HAP-1 (cell line): Measurements from ENCODE around the gene IPO11.

Experiments
- DNase-seq, 2 experiments: peaks; one replicate each; pipeline ENCODE4 v3.0.0-alpha.2; 2016 to 2020; ENCODE audit warnings: low spot score in 2 of 2
- H3K27me3 ChIP-seq: fragments of 250-450 bp; sonication (Bioruptor Pico); 2 replicates; pipeline ENCODE4 v1.5.1; 2020; ENCODE audit warnings: low read depth, mild to moderate bottlenecking, moderate library complexity
- H3K36me3 ChIP-seq: fragments of 250-450 bp; sonication (Bioruptor Pico); replicated peaks from 2 replicates; pipeline ENCODE4 v1.5.1; 2020; ENCODE audit warnings: mild to moderate bottlenecking
- H3K4me1 ChIP-seq: fragments of 250-450 bp; sonication (Bioruptor Pico); 2 replicates; pipeline ENCODE4 v1.5.1; 2020; ENCODE audit warnings: mild to moderate bottlenecking
- H3K4me3 ChIP-seq: fragments of 250-450 bp; sonication (Bioruptor Pico); 2 replicates; pipeline ENCODE4 v1.5.1; 2020; ENCODE audit warnings: mild to moderate bottlenecking, moderate library complexity
- H3K9me3 ChIP-seq: fragments of 250-450 bp; sonication (Bioruptor Pico); 2 replicates; pipeline ENCODE4 v1.5.1; 2020; ENCODE audit warnings: mild to moderate bottlenecking, moderate library complexity
- in situ Hi-C: fragments of 300-500 bp; cut with MboI; formaldehyde crosslinking; loops from 3 replicates; pipeline ENCODE4 v1.14.3; 2020; ENCODE audit warnings: low sequenced_read_pairs, inconsistent platforms, mixed read lengths

Gene IPO11

DNA sequence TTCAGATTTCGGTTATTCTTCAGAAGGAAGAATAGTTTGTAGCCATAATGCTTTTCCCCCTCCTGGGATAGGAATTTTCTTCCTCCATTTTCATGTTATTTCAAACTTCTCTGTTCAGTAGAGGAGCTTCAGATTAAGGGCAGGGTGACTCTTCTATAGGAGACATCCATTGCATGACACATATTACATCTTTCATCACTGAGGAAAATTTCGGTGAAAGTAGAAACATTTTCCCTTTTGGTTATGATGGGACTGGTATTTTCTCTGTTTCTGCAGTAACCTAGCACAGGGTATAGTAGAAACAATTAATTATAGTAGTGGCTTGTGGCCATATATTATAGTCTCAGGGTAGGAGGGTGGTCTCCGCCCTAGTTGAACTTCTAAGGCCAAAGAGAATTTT lies 1.1 kb downstream of the IPO11 start:
- peaks cover 5% of the 10 kb centered on the region; the same call in 1 of the 2 replicates for H3K36me3 ChIP-seq
- peak overlapping the region; percentile 99 for H3K4me3 ChIP-seq
- H3K9me3 ChIP-seq: no peaks in the 10 kb centered on the region
- in situ Hi-C loops: no loop called here
- H3K27me3 ChIP-seq: no peaks in the 10 kb centered on the region
- peaks cover 17% of the 10 kb centered on the region for H3K4me1 ChIP-seq
- DNase-seq: no peak

DNA sequence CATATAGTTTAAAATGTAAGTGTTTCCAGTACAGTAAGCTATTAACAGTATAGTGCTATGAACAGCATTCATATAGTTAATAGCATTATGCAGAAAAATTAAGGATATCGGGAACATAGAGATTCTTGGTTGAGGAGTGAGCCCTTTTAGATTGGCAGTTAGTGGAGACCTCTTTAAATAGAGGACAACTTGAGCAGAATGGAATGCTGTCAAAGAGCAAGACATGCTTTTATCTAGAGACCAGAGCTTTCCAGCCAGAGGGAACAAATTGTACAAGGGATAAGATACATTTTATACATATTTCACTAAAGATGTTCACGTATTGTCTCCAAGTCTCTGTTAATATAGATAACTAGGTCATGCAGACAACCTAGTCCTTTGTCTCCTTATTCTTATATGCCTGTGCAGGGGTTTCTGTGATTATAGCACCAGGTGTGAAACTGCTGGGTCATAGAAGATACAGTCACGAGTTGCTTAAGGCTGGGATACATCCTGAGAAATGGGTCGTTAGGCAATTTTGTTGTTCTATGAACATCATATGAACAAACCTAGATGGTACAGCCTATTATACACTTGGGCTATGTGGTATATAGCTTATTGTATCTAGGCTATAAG lies 6.0 kb downstream of the IPO11 start:
- Histone ChIP-seq H3K9me3 (no peaks in the 10 kb centered on the region), H3K36me3 (peaks cover 5% of the 10 kb centered on the region; the same call in 1 of the 2 replicates), H3K4me3 (no peak overlapping the region), H3K4me1 (peaks cover 10% of the 10 kb centered on the region), H3K27me3 (no peaks in the 10 kb centered on the region)
- in situ Hi-C loops: no loop called here
- DNase-seq: no peak

DNA sequence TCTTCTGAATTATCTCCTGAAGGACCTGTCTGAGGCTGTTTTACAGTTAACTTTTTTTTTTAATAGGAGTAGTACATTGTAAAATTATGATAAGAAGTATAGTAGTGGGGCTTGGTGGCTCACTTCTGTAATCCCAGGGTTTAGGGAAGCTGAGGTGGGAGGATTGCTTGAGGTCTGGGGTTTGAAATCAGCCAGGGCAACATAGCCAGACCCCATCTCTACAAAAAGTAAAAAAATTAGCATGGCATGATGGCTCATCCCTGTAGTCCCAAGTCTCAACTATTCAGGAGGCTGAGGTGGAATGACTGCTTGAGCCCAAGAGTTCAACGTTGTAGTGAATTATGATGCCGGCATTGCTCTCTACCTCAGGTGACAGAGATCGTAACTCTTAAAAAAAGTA lies 7.0 kb downstream of the IPO11 start:
- H3K9me3 ChIP-seq: no peaks in the 10 kb centered on the region
- in situ Hi-C loops: no loop called here
- peaks cover 3% of the 10 kb centered on the region; the same call in 1 of the 2 replicates for H3K36me3 ChIP-seq

DNA sequence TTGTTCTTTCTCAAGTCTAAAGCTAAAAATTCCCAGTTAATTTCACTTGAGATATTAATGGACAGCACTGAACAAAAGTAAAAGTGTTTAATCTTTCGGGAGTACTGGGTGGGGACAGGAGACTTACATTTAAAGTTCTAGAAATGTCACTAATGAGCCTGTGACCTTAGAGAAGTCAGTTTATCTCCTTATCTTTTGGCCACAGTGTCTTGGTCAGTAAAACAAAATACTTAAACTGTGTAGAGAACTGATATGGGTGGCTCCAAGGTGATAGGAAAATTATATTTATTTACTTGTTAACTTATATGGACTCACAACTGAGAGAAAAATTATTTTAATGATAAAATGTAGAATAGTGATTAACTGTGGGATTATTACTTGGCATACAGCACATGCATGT lies 8.9 kb downstream of the IPO11 start:
- H3K4me1 ChIP-seq: no peaks in the 10 kb centered on the region
- no peak overlapping the region for H3K4me3 ChIP-seq
- in situ Hi-C loops: no loop called here
- no peaks in the 10 kb centered on the region; the same call in none of the 2 replicates for H3K36me3 ChIP-seq
- H3K27me3 ChIP-seq: no peaks in the 10 kb centered on the region
- no peaks in the 10 kb centered on the region for H3K9me3 ChIP-seq
- DNase-seq: no peak

More for the DNA sequence above, 7.0 kb downstream of the IPO11 start:
- H3K4me3 ChIP-seq: no peak overlapping the region
- no peak for DNase-seq
- H3K4me1 ChIP-seq: peaks cover 1% of the 10 kb centered on the region; the same call in 1 of the 2 replicates
- no peaks in the 10 kb centered on the region for H3K27me3 ChIP-seq

DNA sequence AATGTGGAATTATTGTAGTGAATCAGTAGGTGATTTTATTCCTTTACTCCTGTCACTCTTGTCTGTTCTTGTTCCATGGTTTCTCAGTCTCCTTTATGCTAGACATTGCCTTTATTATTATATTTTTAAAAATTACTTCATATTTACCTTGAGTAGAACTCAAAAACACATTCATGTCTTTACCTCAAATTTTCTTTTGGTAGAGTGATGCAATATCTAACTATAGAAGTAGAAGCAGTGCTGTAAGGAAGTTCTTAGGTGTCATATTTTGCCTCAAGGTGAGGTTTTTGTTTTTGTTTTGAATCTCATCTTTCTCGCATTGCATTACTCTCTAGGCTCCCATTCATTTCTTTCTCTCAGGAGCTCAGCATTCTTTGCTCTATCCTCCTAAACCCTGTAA lies 12.2 kb downstream of the IPO11 start:
- Histone ChIP-seq H3K27me3 (no peaks in the 10 kb centered on the region), H3K4me3 (no peak overlapping the region), H3K9me3 (no peaks in the 10 kb centered on the region), H3K4me1 (no peaks in the 10 kb centered on the region), H3K36me3 (no peaks in the 10 kb centered on the region; the same call in none of the 2 replicates)
- no peak for DNase-seq
- in situ Hi-C loops: no loop called here

DNA sequence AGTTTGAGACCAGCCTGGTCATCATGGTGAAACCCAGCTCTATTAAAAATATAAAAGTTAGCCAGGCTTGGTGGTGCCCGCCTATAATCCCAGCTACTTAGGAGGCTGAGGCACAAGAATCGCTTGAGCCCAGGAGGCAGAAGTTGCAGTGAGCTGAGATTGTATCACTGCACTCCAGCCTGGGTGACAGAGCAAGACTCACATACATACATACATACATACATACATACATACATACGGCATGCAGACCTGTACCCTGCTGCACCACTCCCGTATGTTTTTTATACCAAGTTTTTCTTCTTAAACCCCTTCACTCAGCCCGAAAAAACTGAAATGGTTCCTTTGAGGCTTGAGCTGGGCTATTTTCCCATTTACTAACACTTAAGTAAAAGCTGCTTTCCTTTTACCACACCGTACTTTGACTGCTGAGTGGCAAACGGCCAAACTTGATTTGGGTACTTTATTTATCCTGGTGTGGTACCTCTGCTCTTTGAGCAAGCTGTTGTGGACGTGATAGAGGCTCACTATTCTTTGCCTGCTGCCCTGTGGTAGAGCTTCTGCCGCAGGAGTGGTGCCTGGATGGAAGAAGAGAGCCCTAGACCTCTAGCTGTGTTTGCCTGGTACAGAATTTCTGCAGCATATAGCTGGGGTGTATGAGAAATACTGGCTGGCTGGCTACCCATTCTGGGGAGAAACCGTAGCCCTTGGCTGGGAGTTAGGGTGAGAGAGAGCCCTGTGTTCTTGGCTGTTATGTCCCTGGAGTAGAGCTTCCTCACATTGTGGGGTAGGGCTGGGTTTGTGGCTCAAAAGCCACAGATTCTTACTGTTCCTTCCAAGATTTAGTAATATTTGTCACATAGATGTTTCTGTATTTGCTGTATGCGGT lies 19.4 kb downstream of the IPO11 start:
- H3K27me3 ChIP-seq: no peaks in the 10 kb centered on the region
- in situ Hi-C loops: no loop called here
- H3K4me3 ChIP-seq: no peak overlapping the region
- no peaks in the 10 kb centered on the region for H3K9me3 ChIP-seq
- 0 out of 2 replicates have a peak, but pooled peaks cover 4% of the 10 kb centered on the region for H3K4me1 ChIP-seq
- no peak for DNase-seq
- H3K36me3 ChIP-seq: no peaks in the 10 kb centered on the region

DNA sequence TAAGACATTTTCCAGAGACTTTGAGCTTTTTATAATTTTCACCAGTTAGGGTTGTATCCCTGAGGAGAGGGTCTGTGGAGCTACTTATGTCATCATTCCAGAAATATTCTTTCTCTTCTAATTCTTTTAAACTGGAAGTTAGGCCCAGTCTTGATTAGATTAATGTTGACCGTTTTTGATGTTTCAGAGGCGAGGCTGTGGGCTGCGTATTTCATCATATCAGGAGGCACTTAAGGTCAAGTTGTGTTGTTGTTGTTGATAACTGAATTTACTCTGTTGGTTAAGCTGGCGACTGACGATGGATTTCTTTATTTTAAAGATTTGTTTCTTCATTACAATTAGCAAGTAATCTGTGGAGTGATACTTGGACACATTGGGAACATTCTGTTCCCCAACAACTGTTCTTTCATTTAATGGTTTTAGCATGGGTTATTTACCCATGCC lies 20.1 kb downstream of the IPO11 start:
- DNase-seq: no peak
- no peaks in the 10 kb centered on the region for H3K27me3 ChIP-seq
- H3K4me3 ChIP-seq: no peak overlapping the region
- H3K36me3 ChIP-seq: no peaks in the 10 kb centered on the region
- no peaks in the 10 kb centered on the region for H3K9me3 ChIP-seq
- in situ Hi-C loops: no loop called here
- 0 out of 2 replicates have a peak, but pooled peaks cover 4% of the 10 kb centered on the region for H3K4me1 ChIP-seq

DNA sequence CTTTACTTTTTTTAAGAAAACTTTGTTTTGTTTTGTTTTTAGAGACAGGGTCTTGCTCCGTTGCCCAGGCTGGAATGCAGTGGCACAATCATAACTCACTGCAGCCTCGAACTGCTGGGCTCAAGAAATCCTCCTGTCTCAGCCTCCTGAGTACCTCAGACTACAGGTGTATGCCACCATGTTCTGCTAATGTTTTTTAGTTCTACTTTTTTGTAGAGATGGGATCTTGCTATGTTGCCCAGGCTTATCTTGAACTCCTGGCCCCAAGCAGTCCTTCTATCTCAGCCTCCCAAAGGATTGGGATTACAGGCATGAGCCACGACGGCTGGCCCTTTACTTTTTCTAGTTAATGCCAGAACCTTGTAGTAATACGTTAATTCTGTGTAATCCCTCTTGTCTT lies 36.0 kb downstream of the IPO11 start:
- in situ Hi-C loops: loop anchor here (10.0 kb wide), 1 partner anchor 336 kb away; no protein-coding TSS in a partner anchor
- peaks cover 4% of the 10 kb centered on the region; the same call in 1 of the 2 replicates for H3K4me1 ChIP-seq
- no peak for DNase-seq
- no peak overlapping the region for H3K4me3 ChIP-seq
- H3K36me3 ChIP-seq: peaks cover 17% of the 10 kb centered on the region
- no peaks in the 10 kb centered on the region for H3K9me3 ChIP-seq
- H3K27me3 ChIP-seq: no peaks in the 10 kb centered on the region

DNA sequence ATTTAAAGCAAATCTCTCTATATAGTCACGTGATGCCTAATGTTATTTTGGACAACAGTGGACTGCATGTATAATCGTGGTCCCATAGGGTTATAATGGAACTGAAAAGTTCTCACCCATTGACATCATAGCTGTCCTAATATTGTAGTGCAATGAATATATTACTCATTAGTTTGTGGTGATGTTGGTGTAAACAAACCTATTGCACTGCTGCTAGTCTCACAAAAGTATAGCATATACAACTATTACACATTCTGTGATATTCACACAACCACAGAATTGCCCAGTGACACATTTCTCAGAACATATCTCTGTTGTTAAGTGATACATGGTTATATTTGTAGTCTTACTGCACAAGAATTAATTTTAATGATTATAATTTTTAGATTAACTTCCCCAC lies 37.7 kb downstream of the IPO11 start:
- H3K36me3 ChIP-seq: peaks cover 21% of the 10 kb centered on the region
- in situ Hi-C loops: no loop called here
- H3K27me3 ChIP-seq: no peaks in the 10 kb centered on the region

DNA sequence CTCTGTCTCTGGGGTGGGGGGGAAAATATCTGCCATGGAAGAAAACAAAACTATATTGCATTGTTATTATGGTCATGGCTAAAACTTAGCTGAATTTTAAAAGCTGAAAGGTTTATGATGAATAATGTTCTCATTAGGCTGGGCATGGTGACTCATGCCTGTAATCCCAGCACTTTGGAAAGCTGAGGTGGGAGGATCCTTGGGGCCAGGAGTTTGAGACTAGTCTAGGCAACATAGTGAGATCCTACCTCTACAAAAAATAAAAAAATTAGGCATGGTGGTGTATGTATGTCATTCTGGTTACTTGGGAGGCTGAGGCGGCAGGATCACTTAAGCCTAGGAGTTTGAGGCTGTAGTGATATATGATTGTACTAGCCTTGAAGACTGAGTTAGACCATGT lies 44.5 kb downstream of the IPO11 start:
- peaks cover 9% of the 10 kb centered on the region for H3K4me1 ChIP-seq
- no peaks in the 10 kb centered on the region for H3K9me3 ChIP-seq
- peaks cover 18% of the 10 kb centered on the region for H3K36me3 ChIP-seq
- H3K27me3 ChIP-seq: no peaks in the 10 kb centered on the region
- in situ Hi-C loops: no loop called here
- no peak overlapping the region for H3K4me3 ChIP-seq
- no peak for DNase-seq

More for the DNA sequence above, 37.7 kb downstream of the IPO11 start:
- Histone ChIP-seq H3K4me1 (peaks cover 9% of the 10 kb centered on the region), H3K9me3 (no peaks in the 10 kb centered on the region), H3K4me3 (no peak overlapping the region)
- DNase-seq: no peak

DNA sequence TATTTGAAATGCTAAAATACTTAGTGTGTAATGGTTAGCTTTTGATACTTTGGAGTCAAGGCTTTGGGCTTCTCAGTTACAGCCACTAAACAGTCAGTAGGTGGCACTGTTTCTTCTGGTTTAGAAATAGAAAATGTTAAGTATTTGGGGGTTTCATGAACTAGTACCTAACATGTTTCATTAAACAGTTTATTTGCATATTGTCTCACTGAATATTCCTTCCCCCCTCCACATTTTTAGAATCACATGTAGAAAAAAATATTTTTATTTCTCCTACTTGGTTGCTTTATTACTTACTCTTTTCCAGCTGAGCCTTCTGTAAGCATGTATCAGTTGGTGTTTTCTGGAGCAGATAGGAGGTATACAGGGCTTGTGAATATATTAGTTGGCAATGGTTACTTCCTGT lies 48.0 kb downstream of the IPO11 start:
- DNase-seq: peak in 1 of 2 experiments; percentile 50
- in situ Hi-C loops: no loop called here

DNA sequence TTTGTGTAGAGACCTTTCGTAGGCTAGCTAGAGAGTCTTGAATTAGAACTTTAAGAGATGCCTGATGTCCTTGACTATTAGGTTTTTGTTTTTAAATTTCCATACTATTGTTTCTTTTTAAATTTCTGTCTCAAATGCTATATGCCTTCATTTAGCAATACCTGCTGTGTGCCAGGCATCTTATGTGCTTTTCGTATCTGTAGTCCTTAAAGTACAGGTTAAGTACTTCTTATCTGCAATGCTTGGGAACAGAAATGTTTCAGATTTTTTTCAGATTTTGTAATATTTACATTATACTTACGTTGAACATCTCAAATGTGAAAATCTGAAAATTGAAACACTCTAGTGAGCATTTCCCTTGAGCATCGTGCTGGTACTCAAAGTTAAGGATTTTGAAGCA lies 49.0 kb downstream of the IPO11 start:
- Histone ChIP-seq H3K4me1 (no peaks in the 10 kb centered on the region), H3K4me3 (no peak overlapping the region), H3K27me3 (no peaks in the 10 kb centered on the region), H3K9me3 (no peaks in the 10 kb centered on the region), H3K36me3 (peaks cover 8% of the 10 kb centered on the region; the same call in 1 of the 2 replicates)
- DNase-seq: no peak
- in situ Hi-C loops: no loop called here

More for the DNA sequence above, 48.0 kb downstream of the IPO11 start:
- H3K36me3 ChIP-seq: peaks cover 10% of the 10 kb centered on the region; the same call in 1 of the 2 replicates
- H3K9me3 ChIP-seq: no peaks in the 10 kb centered on the region
- no peak overlapping the region for H3K4me3 ChIP-seq
- no peaks in the 10 kb centered on the region for H3K4me1 ChIP-seq
- no peaks in the 10 kb centered on the region for H3K27me3 ChIP-seq

DNA sequence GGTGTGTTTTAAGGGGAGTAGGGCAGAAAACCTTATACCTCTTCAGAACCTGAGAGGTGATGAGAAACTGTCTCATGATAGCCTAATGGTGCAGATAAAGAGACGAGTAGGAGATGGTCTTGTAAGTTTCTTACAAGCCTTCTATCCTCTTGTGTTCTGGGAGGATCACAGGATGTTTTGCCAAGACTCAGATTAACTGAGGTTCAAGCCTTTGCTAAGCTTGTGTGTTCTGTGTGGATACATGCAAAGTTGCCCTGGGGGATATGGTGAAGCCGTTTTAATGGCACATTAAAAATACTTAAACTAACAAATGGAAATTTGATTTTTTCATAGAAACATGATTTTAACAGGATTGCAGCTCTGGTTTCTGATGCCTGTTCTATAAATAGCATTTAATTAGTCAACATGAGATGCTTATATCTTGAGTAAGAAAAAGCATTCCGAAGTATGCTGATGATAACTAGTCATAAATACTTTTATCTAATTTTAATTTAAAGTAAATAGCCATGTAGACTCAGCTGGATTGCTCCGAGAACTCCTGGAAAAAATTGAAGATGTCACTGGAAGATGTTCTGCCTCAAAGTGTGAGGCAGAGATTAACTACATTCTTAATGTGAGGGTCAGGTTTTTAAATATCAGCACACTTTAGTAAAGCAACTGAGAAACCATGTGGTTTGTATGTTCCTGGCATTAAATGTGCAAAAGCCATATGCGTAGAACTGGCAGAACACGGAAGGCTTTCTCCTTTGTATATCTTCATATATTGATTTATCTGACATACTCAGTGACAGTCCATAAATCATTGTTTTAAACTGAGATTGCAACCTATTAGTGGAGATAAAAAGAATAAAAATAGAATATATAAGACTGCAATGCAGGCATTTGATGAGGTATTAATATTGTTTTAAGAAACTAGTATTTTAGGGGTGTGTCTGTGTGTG lies 53.7 kb downstream of the IPO11 start:
- H3K36me3 ChIP-seq: peaks cover 11% of the 10 kb centered on the region
- no peaks in the 10 kb centered on the region for H3K4me1 ChIP-seq
- no peak for DNase-seq
- in situ Hi-C loops: no loop called here
- no peaks in the 10 kb centered on the region for H3K9me3 ChIP-seq
- no peaks in the 10 kb centered on the region for H3K27me3 ChIP-seq
- no peak overlapping the region for H3K4me3 ChIP-seq
